Uterus (tissue), 4 donors: ENCODE data around the gene LIPH. TPM values are rescaled to one million over a fixed set of nuclear protein-coding genes. Genes with fewer than 3 reads are reported as not detected.

Experiments
- DNase-seq, 2 donors: peaks; one replicate each; pipeline ENCODE4 v3.0.0-alpha.2; 2019 to 2020
- H3K27ac ChIP-seq, 2 donors: fragments of 200-600 bp; sonication (generic); 1 replicate in 1 of 2; 2 replicates in 1 of 2; pipeline ENCODE4 v1.5.1; 2016 to 2018
- H3K27me3 ChIP-seq, 2 donors: fragments of 200-600 bp; sonication (generic); one replicate each; pipeline ENCODE4 v1.5.1; 2018 to 2019; ENCODE audit warnings: control low read depth in 1 of 2
- H3K36me3 ChIP-seq, 2 donors: fragments of 200-600 bp; sonication (generic); one replicate each; pipeline ENCODE4 v1.5.1; 2019; ENCODE audit warnings: control low read depth in 1 of 2
- H3K4me1 ChIP-seq, 2 donors: fragments of 200-600 bp; sonication (generic); one replicate each; pipeline ENCODE4 v1.5.1; 2018 to 2019; ENCODE audit warnings: control low read depth in 1 of 2
- H3K4me3 ChIP-seq, 2 donors: fragments of 200-600 bp; sonication (generic); 1 replicate in 1 of 2; 2 replicates in 1 of 2; pipeline ENCODE4 v1.5.1; 2018 to 2019; ENCODE audit warnings: mild to moderate bottlenecking in 1 of 2
- H3K9me3 ChIP-seq, 2 donors: fragments of 200-600 bp; sonication (generic); one replicate each; pipeline ENCODE4 v1.5.1; 2019; ENCODE audit warnings: control low read depth in 1 of 2
- POLR2A ChIP-seq, 2 donors: fragments of 450-650 bp; IDR thresholded peaks; one replicate each; pipeline ENCODE4 v1.6.1; 2016; ENCODE audit warnings: antibody characterized with exemption in 2 of 2, mild to moderate bottlenecking in 1 of 2, moderate library complexity in 1 of 2
- intact Hi-C: fragments of 100-400 bp; cut with DNase I; formaldehyde crosslinking; loops from one replicate; pipeline ENCODE4 v1.15.1; 2023; ENCODE audit warnings: low total_unique reads
- total RNA-seq, 4 donors: library from RNA; depleted of rRNA in 3 of 4; stranded (reverse); fragments of >200 nt in 3 of 4; gene quantifications; one replicate each; pipeline versions ENCODE4 v1.1.0 to v1.2.4, GENCODE V29; 2014 to 2023
- TF ChIP-seq, protein P1 (sequence below), 4 experiments: fragments of 200-600 bp in 2 of 4; fragments of 450-650 bp in 2 of 4; sonication (generic) in 2 of 4; IDR thresholded peaks; one replicate each; pipeline ENCODE4 v1.5.1; 2016 to 2019; ENCODE audit warnings: antibody characterized with exemption in 4 of 4, mild to moderate bottlenecking in 2 of 4, moderate library complexity in 1 of 4
- donor health status: DM: yes; HTN: yes; CAD: no.

LIPH gene
- total RNA-seq, 4 donors from 2014 or later: 0.07 TPM; not detected in 3

DNA sequence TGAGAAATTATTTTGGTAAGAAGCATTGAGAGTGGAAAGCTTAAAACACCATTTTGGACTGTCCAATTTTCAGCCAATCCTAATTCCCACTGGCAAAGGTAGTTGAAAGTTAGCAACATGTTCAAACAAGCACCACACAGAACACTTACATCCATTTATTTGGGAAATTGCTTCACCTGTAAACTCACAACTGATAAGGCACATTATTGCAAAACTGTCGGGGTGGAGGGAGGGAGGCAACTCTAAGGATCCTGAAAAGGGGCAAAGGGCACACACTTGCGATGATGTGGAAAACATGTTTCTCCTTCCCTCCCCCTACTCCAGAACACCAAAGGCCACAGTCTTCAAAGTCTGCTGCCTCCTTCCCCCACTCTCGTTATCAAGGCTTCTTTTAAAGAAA is 62.9 kb downstream of the LIPH start:
- no peak overlapping the region for H3K4me3 ChIP-seq
- no peak for DNase-seq
- no peak for TF ChIP-seq POLR2A (IDR thresholded peaks at IDR 0.05)
- TF ChIP-seq, protein P1, sequence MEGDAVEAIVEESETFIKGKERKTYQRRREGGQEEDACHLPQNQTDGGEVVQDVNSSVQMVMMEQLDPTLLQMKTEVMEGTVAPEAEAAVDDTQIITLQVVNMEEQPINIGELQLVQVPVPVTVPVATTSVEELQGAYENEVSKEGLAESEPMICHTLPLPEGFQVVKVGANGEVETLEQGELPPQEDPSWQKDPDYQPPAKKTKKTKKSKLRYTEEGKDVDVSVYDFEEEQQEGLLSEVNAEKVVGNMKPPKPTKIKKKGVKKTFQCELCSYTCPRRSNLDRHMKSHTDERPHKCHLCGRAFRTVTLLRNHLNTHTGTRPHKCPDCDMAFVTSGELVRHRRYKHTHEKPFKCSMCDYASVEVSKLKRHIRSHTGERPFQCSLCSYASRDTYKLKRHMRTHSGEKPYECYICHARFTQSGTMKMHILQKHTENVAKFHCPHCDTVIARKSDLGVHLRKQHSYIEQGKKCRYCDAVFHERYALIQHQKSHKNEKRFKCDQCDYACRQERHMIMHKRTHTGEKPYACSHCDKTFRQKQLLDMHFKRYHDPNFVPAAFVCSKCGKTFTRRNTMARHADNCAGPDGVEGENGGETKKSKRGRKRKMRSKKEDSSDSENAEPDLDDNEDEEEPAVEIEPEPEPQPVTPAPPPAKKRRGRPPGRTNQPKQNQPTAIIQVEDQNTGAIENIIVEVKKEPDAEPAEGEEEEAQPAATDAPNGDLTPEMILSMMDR (IDR thresholded peaks at IDR 0.05): no peak
- H3K36me3 ChIP-seq: no peaks in the 10 kb centered on the region
- intact Hi-C loops: no loop called here
- no peak overlapping the region for H3K27ac ChIP-seq
- no peaks in the 10 kb centered on the region for H3K27me3 ChIP-seq
- no peaks in the 10 kb centered on the region for H3K4me1 ChIP-seq
- H3K9me3 ChIP-seq: no peaks in the 10 kb centered on the region

DNA sequence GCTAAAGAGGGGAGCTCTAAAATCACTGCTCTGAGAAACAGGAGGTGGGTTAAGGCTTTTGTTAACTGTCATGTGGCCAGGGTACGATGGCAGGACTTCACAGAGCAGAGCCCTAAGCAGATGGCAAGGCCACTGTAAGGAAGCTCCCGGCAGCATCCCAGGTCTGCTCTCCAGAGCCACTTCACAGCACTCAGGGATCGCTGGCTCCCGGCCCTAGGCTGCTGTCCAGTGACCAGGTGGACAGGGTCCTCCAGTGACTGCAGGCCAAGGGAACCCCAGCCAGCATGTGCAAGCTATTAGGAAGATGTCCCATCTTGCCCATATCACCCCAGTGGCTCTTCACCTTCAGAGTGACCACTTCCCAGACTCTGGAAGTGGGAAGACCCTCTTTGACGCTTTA is 63.9 kb downstream of the LIPH start:
- intact Hi-C loops: no loop called here

DNA sequence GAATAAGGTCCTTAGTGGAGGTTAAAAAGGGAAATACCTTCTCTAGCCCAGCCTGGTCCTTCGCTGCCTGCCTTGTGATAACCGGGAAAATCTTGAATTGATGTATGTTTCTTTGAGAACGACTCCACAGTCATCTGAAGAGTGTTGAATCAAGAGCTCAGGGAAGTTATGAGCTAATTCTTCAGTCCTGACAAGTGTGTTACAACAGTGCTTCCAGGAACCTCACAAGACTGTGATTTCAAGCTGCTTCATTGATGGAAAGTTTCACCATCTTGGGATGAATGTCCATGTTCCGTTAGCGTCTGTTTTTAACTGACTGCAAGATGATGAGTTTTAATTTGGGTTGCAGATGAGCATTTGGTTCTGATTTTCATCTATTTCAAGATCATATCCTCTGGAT is 66.0 kb downstream of the LIPH start:
- H3K9me3 ChIP-seq: no peaks in the 10 kb centered on the region
- H3K27ac ChIP-seq: no peak overlapping the region
- intact Hi-C loops: no loop called here
- TF ChIP-seq POLR2A (IDR thresholded peaks at IDR 0.05): no peak
- TF ChIP-seq, protein P1 (IDR thresholded peaks at IDR 0.05): no peak
- H3K4me1 ChIP-seq: no peaks in the 10 kb centered on the region
- DNase-seq: no peak
- no peaks in the 10 kb centered on the region for H3K36me3 ChIP-seq
- H3K4me3 ChIP-seq: no peak overlapping the region
- no peaks in the 10 kb centered on the region for H3K27me3 ChIP-seq

More for the DNA sequence above, 63.9 kb downstream of the LIPH start:
- no peak overlapping the region for H3K27ac ChIP-seq
- no peaks in the 10 kb centered on the region for H3K27me3 ChIP-seq
- no peaks in the 10 kb centered on the region for H3K36me3 ChIP-seq
- no peak overlapping the region for H3K4me3 ChIP-seq
- H3K4me1 ChIP-seq: no peaks in the 10 kb centered on the region
- DNase-seq: no peak
- TF ChIP-seq, protein P1 (IDR thresholded peaks at IDR 0.05): no peak
- TF ChIP-seq POLR2A (IDR thresholded peaks at IDR 0.05): no peak
- H3K9me3 ChIP-seq: no peaks in the 10 kb centered on the region

DNA sequence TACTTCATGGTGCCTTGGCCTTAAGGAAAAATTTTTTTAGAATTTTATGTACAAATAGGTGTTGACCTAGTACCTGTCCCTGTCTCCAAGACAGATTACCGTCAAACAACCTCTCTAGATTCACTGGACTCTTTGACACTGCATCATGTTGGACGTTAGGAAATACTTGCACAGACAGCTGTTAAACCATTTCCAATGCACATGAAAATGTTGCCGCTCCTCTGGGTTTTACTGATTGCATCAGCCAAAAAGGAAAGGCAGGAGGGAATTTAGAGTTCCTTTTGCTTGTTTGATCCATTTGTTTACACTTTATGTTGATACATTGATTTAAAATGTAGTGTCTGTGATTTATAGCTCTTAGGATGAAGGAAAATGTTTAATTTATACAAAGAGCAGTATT is 68.1 kb downstream of the LIPH start:
- no peak for DNase-seq
- H3K36me3 ChIP-seq: no peaks in the 10 kb centered on the region
- no peaks in the 10 kb centered on the region for H3K9me3 ChIP-seq
- no peaks in the 10 kb centered on the region for H3K27me3 ChIP-seq
- no peak overlapping the region for H3K4me3 ChIP-seq
- no peak overlapping the region for H3K27ac ChIP-seq
- intact Hi-C loops: no loop called here
- TF ChIP-seq, protein P1 (IDR thresholded peaks at IDR 0.05): no peak
- no peak for TF ChIP-seq POLR2A (IDR thresholded peaks at IDR 0.05)
- no peaks in the 10 kb centered on the region for H3K4me1 ChIP-seq

DNA sequence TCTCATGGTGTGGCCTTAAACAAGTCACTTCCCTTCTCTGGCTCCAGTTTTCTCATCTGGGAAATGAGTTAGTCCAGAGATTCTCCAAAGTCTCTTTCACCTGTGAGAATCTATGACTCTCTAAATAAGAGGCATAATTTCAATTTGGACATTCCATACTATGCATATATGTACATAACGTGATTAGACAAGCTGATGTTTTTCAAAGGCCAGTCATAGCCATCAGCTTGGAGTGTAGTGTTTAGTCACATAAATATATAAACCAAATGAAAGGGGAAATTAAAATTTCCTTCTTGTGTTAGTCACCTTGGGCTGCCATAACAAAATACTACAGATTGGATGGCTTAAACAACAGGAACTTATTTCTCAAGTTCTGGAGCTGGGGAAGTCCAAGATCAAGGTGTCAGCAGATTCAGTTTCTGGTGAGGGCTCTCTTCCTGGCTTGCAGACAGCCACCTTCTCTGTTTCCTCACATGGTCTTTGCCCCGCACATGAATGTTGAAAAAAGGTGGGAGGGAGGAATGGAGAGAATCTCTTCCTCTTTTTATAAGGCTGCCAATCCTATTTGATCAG is 72.9 kb downstream of the LIPH start:
- no peak for DNase-seq
- no peaks in the 10 kb centered on the region for H3K4me1 ChIP-seq
- no peak for TF ChIP-seq POLR2A (IDR thresholded peaks at IDR 0.05)
- TF ChIP-seq, protein P1 (IDR thresholded peaks at IDR 0.05): no peak
- no peaks in the 10 kb centered on the region for H3K36me3 ChIP-seq
- no peak overlapping the region for H3K27ac ChIP-seq
- H3K4me3 ChIP-seq: no peak overlapping the region
- no peaks in the 10 kb centered on the region for H3K9me3 ChIP-seq
- H3K27me3 ChIP-seq: no peaks in the 10 kb centered on the region
- intact Hi-C loops: no loop called here
